Stimulated activated CD4-positive, alpha-beta T cell treated with anti-CD3 and anti-CD28 coated beads, Interleukin-4, amount 100 ng/mL, for 24 hours (primary cell): ENCODE results near the gene ZMIZ1.
A peak's percentile ranks its signal among the peaks of the same experiment; 100 is the strongest.

Source experiments
- DNase-seq: peaks from one replicate; pipeline ENCODE4 v3.0.0-alpha.2; 2020

The ZMIZ1 gene

GRCh38 chr10:79052291-79053080 lies 16.3 kb upstream of the ZMIZ1 start:
- peak; percentile 17 for DNase-seq

- no peak for DNase-seq
Observed at GRCh38 chr10:79053081-79053434, 15.7 kb upstream of the ZMIZ1 start.

DNA sequence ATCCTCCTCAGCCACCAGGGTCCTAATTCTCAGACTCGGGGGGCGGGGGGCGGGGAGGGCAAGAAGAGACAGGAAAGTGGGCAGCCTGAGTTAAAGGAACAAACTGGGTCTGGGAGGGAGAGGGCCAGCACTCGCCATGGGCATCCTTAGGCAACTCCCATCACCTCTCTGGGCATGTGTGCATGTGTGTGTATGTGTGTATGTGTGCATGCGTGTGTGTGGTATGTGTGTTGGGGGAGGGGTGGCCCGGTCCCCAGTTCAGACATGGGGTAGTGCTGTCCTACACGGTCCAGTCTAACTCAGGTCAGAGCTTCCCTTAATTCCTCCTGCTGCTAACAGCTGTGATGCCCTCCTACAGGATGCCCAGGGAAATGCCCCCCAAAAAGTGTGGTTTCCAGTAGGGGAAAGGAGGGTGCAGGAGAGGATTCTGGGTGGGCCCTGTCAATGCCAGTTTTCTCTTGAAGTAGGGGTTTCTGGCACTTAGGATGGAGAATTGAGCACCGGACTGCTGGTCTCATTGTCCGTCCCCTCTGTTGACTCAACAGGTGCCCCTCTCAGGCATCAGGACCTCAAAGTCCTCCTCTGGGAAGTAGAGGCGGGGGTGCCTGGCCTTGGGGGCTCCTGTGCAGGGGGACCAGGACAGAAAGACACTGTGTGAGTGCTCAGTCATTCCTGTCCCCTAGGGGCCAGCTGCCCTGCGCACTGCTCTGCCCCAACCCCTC lies 15.1 kb upstream of the ZMIZ1 start:
- no peak for DNase-seq

- no peak for DNase-seq
Observed at GRCh38 chr10:79054203-79055099, 14.3 kb upstream of the ZMIZ1 start.

DNA sequence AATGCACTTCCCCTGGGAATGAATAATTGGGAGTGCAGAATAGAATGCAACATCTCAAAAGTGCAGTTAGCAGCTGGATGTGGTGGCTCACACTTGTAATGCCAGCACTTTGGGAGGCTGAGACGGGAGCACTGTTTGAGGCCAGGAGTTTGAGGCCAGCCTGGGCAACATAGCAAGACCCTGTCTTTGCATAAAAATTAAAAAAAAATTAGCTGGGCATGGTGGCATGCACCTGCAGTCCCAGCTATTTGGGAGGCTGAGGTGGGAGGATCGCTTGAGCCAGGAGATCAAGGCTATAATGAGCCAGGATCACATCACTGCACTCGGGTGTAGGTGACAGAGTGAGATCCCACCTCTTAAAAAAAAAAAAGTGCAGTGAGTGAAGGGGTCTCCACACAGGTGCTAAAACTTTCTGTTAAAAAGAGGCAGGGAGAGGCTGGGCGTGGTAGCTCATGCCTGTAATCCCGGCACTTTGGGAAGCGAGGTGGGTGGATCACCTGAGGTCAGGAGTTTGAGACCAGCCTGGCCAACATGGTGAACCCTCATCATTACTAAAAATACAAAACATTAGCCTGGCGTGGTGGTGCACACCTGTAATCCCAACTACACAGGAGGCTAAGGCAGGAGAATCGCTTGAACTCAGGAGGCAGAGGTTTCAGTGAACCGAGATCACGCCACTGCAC lies 13.5 kb upstream of the ZMIZ1 start:
- no peak for DNase-seq

DNA sequence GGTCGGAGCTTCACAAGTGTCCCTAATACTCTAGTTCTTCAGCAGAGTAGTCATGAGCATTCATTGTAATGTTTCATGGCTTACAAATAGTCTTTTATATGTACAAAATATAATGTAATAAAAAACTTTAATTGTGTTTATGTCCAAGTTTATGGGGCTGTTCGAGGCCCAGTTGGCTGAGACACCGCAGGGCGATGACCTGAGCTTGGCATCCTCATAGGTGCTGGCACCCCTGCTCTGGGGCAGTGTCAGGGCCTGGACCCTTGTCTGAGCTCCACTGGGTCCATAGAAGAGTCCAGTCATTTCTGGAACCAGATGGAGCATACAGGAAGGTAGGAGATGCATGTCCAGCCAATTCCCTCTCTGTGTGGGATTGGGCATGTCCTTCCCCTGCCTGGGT lies 12.9 kb upstream of the ZMIZ1 start:
- no peak for DNase-seq

DNA sequence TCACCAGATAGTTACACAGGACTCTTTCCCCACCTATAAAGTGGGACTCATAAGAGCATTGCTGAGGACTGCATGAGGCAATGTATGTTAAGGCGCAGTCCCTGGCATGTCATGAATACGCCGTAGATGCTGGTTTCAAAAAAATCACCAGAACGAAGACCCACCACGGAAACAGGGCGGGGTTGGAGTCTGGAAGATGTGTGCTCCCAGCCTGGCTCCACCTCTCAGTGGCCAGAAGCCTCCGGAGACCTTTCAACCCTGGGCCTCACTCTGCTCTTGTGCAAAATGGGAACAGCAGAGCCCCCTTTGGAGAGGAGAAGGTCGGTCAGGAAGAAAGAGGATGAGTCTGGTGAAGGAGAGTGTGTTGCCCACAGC lies 12.4 kb upstream of the ZMIZ1 start:
- DNase-seq: no peak

DNA sequence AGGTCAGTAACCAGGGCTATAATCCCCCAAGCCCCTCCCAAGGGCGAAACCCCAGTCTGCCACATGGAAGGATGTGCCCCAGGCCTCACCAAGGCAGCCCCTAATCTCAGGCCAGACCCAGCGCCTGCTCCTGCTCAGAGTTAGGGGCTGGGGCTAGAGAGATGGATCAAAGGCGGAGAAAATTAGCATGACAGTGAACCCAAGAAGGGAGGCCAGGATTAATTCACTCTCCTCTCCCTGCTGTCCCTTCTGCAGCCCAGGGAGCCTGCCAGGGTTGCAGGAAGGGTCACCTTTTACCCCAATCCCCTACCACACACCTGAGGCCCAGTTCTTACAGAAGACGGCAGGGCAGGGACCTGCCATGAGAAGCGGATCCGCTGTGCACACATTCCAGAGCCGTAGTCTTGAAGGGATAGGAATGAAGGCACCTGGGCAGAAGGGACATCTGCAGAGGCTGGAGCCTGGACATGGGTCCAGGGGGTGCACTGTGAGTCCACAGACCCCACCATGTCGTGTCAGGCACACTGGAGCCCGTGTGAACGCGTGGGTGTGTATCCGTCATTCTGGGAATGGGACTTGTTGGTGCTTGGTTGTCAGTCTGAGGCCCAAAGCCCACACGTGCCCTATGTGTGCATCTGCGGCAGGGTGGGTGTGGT lies 11.9 kb upstream of the ZMIZ1 start:
- DNase-seq: no peak

DNA sequence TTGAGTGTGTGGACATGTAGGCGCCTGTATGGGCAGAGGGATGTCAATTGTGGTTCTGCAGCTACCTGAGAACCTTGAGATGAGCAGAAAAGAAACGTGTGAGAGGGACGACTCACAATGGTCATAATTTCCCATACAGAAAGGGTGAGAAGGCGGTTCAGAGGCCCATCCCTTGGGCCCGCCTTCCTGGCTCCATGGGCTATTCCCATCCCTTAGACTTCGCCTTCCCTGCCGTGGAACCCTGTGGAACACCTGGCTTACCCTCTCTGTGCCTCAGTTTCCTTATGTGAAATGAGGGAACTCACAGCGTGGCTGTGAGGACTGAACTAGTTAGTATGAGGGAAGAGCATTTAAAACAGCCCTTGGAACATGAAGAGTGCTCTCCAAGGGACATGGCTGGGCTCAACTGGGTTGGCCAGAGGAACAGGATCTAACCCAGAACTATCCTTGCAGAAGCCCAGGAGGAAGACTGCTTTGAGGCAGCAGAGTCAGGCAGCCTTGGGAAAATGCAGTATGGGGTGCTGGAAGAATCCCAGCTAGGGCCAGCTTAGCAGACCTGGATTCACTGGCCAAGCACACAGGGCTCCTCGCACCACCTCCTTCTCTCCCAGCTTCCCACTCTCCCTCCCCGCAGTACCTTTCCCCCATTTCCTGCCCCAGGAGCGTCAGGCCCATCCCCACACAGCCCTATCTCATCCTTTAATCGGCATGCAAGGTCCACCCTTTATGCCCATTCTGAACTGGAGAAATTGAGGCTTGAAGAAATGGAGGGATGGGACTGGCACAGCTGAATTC lies 11.1 kb upstream of the ZMIZ1 start:
- DNase-seq: no peak

DNA sequence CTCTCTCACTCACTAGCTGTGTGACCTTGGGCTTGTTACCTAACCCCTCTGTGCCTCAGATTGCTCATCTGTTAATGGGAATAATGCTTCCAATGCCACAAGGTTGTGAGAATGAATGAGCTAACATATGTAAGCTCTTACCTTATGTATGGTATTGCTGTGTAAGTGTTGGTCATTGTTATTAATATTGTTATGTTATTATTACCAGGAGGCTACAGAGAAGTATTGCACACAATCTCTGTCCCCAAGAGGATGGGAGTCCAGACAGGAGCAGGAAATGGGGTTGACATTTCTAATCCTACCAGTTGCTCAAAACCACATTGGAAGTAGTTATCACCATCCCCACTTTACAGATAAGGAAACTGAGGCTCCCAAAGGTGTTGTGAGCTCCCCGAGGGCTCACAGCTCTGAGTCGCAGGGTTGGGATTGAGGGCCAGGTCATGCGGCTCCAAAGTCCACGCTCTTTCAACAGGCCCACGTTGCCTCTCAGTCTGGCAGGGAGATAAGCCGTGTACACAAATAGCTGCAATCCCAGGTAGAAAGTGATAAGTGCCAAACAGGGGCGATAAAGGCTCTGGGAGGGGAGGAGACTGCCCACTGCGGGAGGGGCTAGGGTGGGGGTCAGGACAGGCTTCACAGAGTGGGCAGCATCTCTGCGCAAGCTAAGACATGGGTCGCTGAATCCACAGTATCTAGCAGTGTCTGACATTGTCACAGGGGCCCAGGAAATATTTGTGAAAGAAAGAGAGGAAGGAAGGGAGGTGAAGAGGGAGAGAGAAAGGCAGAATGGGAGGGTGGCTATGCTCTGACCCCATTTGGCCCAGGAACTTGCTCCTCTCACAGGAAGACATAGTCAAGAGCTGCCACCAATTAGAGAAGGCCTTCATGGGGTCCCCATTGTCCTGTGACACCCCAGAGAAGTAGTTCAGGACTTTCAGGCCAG lies 9.6 kb upstream of the ZMIZ1 start:
- DNase-seq: no peak

DNA sequence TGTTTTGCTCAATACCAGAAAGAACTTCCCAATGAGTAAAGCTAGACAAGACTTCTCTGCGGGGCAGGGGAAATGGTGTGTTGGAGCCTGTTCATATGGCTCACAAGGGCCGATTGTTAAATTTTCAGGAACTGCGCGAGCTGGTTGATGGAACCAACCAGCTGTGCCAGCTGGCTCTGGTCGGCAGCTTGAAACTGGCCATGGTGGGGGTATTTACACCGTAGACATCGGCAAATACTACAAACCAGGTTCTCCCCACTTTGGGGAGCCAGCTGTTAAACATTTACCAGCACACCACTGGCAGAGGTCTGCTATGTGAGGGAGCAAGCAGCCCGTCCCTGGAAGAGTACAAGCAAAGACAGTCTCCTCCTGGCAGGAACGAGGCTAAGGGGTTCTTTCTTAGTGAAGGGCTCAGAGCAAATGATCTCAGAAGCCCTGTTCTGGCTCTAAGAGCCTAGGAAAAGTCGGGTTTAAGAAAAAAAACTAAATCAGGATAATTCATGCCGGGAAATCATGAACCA lies 8.8 kb upstream of the ZMIZ1 start:
- no peak for DNase-seq

DNA sequence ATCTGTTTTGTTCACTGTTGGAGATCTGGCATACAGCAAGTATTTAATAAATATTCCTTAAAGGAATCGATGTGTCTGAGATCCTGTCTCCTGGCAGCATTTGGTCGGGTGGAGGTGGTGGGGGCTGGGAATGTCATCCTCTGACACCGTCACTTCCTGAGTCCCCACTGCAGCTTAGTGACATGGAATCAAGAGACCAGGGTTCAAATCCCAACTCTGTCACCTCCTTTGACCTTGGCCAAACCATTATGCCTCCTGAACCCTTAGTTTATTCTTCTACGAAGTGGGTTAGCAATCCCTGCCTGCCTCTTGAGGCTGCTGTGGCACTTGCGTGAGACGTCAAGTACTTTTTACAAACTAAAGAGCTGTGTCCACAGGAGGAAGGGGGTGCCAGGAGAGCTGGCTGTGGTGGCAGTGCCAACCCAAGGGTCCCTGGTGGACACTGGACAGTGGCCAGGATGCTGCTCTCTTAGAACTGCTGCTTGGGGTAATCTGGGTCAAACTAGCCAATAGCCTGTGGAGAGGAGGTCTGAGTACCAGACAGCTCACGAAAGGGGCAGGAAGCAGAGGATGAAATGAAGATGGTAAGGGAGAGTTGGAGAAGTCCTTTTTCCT lies 8.0 kb upstream of the ZMIZ1 start:
- DNase-seq: no peak

GRCh38 chr10:79061441-79062315 lies 7.1 kb upstream of the ZMIZ1 start:
- no peak for DNase-seq

DNA sequence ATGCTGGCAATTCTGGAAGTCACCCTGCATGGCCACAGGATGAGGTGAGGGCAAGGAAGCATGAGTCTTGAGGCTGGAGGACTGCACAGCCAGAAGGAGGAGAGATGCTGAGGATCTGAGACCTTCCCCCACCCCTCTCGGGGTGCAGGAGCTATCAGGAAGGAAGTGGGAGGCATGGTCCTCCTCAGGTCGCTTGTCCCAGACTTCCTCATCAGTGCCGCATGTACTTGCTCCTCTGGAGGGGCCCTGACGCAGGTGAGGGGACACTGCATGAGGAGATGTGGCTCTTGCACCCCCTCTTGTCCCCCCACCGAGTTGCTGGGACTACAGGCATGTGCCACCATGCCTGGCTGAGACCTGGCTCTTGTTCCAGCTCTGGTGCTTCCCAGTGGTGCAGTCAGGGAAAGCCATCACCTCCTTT lies 5.7 kb upstream of the ZMIZ1 start:
- no peak for DNase-seq

GRCh38 chr10:79063661-79064492 lies 4.9 kb upstream of the ZMIZ1 start:
- no peak for DNase-seq

GRCh38 chr10:79065091-79065551 lies 3.6 kb upstream of the ZMIZ1 start:
- DNase-seq: no peak

DNA sequence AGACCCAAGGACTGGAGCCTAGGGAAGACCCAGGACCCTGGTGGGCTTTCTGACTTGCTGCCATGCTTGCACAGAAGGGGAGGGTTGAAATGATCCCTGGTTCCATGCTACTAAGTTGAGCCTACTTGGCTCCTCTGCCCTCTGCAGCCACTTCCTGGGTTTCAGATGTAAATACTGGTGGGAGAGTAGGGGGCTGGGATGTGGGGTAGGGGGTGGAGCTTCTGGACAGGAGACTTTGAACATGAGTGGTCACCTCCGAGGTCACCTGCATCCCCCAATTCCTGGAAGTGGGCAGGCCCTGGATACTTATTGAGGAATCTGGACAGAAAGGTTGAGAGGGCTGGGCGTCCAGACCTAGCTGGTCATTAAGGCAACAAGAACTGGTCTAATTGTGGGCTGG lies 2.9 kb upstream of the ZMIZ1 start:
- DNase-seq: no peak
